ENCODE results near the gene HHAT.

HHAT gene

GRCh38 chr1:210313921-210314320 is 14.8 kb upstream of the HHAT start:
- no CpG with 5 or more reads among the region's 1 CpG for WGBS, 2 donors (ENCODE audit: extremely low coverage in 2 of 2, insufficient read length in 2 of 2, insufficient replicate concordance in 1 of 2)
- H2BK120ac ChIP-seq (ENCODE audit: low read depth, low read length): no peak overlapping the region

GRCh38 chr1:210315529-210315928 is 13.2 kb upstream of the HHAT start:
- no peak overlapping the region for H4K91ac ChIP-seq (ENCODE audit: low read depth, low read length, poor library complexity)
- WGBS, 2 donors (ENCODE audit: extremely low coverage in 2 of 2, insufficient read length in 2 of 2, insufficient replicate concordance in 1 of 2): no CpG with 5 or more reads among the region's 6 CpGs
- H3K9ac ChIP-seq (ENCODE audit: low read depth, low read length, poor library complexity): no peak overlapping the region
- no peak overlapping the region for H2BK15ac ChIP-seq (ENCODE audit: low read length)
- H4K8ac ChIP-seq (ENCODE audit: low read depth, low read length): no peak overlapping the region
- no peaks in the 10 kb centered on the region for H3K27me3 ChIP-seq (ENCODE audit: control insufficient read depth in 3 of 3, insufficient read depth in 3 of 3, low read depth in 1 of 3, low read length in 3 of 3)
- H2AFZ ChIP-seq (ENCODE audit: low read length): no peak overlapping the region
- H3K14ac ChIP-seq (ENCODE audit: low read length): no peak overlapping the region
- peaks cover 0 to 3% of the 10 kb centered on the region in 2 donors for H3K4me1 ChIP-seq (ENCODE audit: control insufficient read depth in 2 of 2, insufficient read depth in 1 of 2, low read depth in 1 of 2, low read length in 2 of 2)
- H3K18ac ChIP-seq (ENCODE audit: low read length): no peak overlapping the region
- H2BK5ac ChIP-seq (ENCODE audit: low read length): no peak overlapping the region
- H3K36me3 ChIP-seq (replicated peaks in 1 of 2; ENCODE audit: control insufficient read depth in 2 of 2, insufficient read depth in 2 of 2, low read length in 2 of 2): no peaks in the 10 kb centered on the region
- H3K4ac ChIP-seq (ENCODE audit: low read length): no peak overlapping the region
- no peak overlapping the region for H2BK120ac ChIP-seq (ENCODE audit: low read depth, low read length)
- H3K27ac ChIP-seq (replicated peaks; ENCODE audit: low read length): no peak overlapping the region
- H2BK12ac ChIP-seq (ENCODE audit: low read length): no peak overlapping the region
- no peaks in the 10 kb centered on the region for H3K9me3 ChIP-seq (replicated peaks in 1 of 2; ENCODE audit: control insufficient read depth in 2 of 2, insufficient read depth in 1 of 2, low read depth in 1 of 2, low read length in 2 of 2)
- H3K4me2 ChIP-seq (ENCODE audit: insufficient read depth, low read length, poor library complexity, severe bottlenecking): no peak overlapping the region
- DNase-seq (ENCODE audit: low spot score): no peak
- H3K23ac ChIP-seq (ENCODE audit: low read depth, low read length, poor library complexity): no peak overlapping the region
- H3K79me1 ChIP-seq (ENCODE audit: low read depth, low read length): no peaks in the 10 kb centered on the region
- H3K4me3 ChIP-seq (ENCODE audit: low read length in 2 of 2): no peak overlapping the region
- no peak overlapping the region for H2AK5ac ChIP-seq (ENCODE audit: low read depth, low read length)

More at GRCh38 chr1:210313921-210314320, 14.8 kb upstream of the HHAT start:
- Histone ChIP-seq H3K4ac (ENCODE audit: low read length) (no peak overlapping the region), H2BK12ac (ENCODE audit: low read length) (no peak overlapping the region), H3K9ac (ENCODE audit: low read depth, low read length, poor library complexity) (no peak overlapping the region), H3K14ac (ENCODE audit: low read length) (no peak overlapping the region), H2AFZ (ENCODE audit: low read length) (no peak overlapping the region), H2BK15ac (ENCODE audit: low read length) (no peak overlapping the region), H2AK5ac (ENCODE audit: low read depth, low read length) (no peak overlapping the region), H3K23ac (ENCODE audit: low read depth, low read length, poor library complexity) (no peak overlapping the region), H3K4me2 (ENCODE audit: insufficient read depth, low read length, poor library complexity, severe bottlenecking) (no peak overlapping the region), H4K91ac (ENCODE audit: low read depth, low read length, poor library complexity) (no peak overlapping the region), H3K36me3 (replicated peaks in 1 of 2; ENCODE audit: control insufficient read depth in 2 of 2, insufficient read depth in 2 of 2, low read length in 2 of 2) (no peaks in the 10 kb centered on the region), H2BK5ac (ENCODE audit: low read length) (no peak overlapping the region), H3K9me3 (replicated peaks in 1 of 2; ENCODE audit: control insufficient read depth in 2 of 2, insufficient read depth in 1 of 2, low read depth in 1 of 2, low read length in 2 of 2) (no peaks in the 10 kb centered on the region), H4K8ac (ENCODE audit: low read depth, low read length) (no peak overlapping the region), H3K27ac (replicated peaks; ENCODE audit: low read length) (no peak overlapping the region), H3K18ac (ENCODE audit: low read length) (no peak overlapping the region), H3K79me1 (ENCODE audit: low read depth, low read length) (no peaks in the 10 kb centered on the region), H3K4me1 (ENCODE audit: control insufficient read depth in 2 of 2, insufficient read depth in 1 of 2, low read depth in 1 of 2, low read length in 2 of 2) (peaks cover 0 to 3% of the 10 kb centered on the region in 2 donors), H3K27me3 (ENCODE audit: control insufficient read depth in 3 of 3, insufficient read depth in 3 of 3, low read depth in 1 of 3, low read length in 3 of 3) (no peaks in the 10 kb centered on the region), H3K4me3 (ENCODE audit: low read length in 2 of 2) (no peak overlapping the region)
- no peak for DNase-seq (ENCODE audit: low spot score)

- Histone ChIP-seq H3K27ac (replicated peaks; ENCODE audit: low read length) (no peak overlapping the region), H3K14ac (ENCODE audit: low read length) (no peak overlapping the region), H2AK5ac (ENCODE audit: low read depth, low read length) (no peak overlapping the region), H3K79me1 (ENCODE audit: low read depth, low read length) (no peaks in the 10 kb centered on the region), H2BK120ac (ENCODE audit: low read depth, low read length) (no peak overlapping the region), H3K18ac (ENCODE audit: low read length) (no peak overlapping the region), H2AFZ (ENCODE audit: low read length) (peak overlapping the region; percentile 5), H2BK15ac (ENCODE audit: low read length) (no peak overlapping the region), H3K4me1 (ENCODE audit: control insufficient read depth in 2 of 2, insufficient read depth in 1 of 2, low read depth in 1 of 2, low read length in 2 of 2) (peaks cover 0 to 5% of the 10 kb centered on the region in 2 donors), H3K9me3 (replicated peaks in 1 of 2; ENCODE audit: control insufficient read depth in 2 of 2, insufficient read depth in 1 of 2, low read depth in 1 of 2, low read length in 2 of 2) (peaks cover 3 to 7% of the 10 kb centered on the region in 2 donors), H3K4ac (ENCODE audit: low read length) (no peak overlapping the region), H3K4me3 (ENCODE audit: low read length in 2 of 2) (no peak overlapping the region), H3K23ac (ENCODE audit: low read depth, low read length, poor library complexity) (no peak overlapping the region), H3K27me3 (ENCODE audit: control insufficient read depth in 3 of 3, insufficient read depth in 3 of 3, low read depth in 1 of 3, low read length in 3 of 3) (no peaks in the 10 kb centered on the region), H2BK5ac (ENCODE audit: low read length) (no peak overlapping the region), H3K36me3 (replicated peaks in 1 of 2; ENCODE audit: control insufficient read depth in 2 of 2, insufficient read depth in 2 of 2, low read length in 2 of 2) (no peaks in the 10 kb centered on the region), H3K9ac (ENCODE audit: low read depth, low read length, poor library complexity) (no peak overlapping the region), H2BK12ac (ENCODE audit: low read length) (no peak overlapping the region), H3K4me2 (ENCODE audit: insufficient read depth, low read length, poor library complexity, severe bottlenecking) (no peak overlapping the region), H4K8ac (ENCODE audit: low read depth, low read length) (no peak overlapping the region), H4K91ac (ENCODE audit: low read depth, low read length, poor library complexity) (no peak overlapping the region)
- WGBS, 2 donors (ENCODE audit: extremely low coverage in 2 of 2, insufficient read length in 2 of 2, insufficient replicate concordance in 1 of 2): no CpG with 5 or more reads among the region's 3 CpGs
- no peak for DNase-seq (ENCODE audit: low spot score)
These were observed 7.6 kb upstream of the HHAT start for GRCh38 chr1:210321131-210321530.

DNA sequence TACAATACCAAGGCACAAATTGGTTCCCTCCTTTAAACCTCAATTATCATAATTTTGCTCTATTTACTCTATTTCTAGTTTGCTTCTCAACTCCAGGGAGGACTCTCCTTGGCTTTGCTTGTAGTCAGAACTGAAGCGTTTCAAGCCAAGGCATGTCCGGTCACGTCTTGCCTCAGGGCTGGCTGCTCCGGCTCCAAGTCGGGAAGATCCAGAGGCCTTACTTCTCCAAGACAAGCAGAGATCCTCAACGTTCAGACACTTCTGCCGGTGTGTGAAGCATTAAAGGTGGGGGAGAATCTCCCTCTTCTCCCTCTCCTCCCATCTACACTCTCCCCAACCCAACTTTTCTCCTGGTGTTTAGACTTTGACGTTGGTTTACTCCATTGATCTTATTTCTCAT is 7.2 kb upstream of the HHAT start:
- no peak for DNase-seq (ENCODE audit: low spot score)
- no peak overlapping the region for H3K4ac ChIP-seq (ENCODE audit: low read length)
- no peak overlapping the region for H3K18ac ChIP-seq (ENCODE audit: low read length)
- no CpG with 5 or more reads among the region's 8 CpGs for WGBS, 2 donors (ENCODE audit: extremely low coverage in 2 of 2, insufficient read length in 2 of 2, insufficient replicate concordance in 1 of 2)
- no peak overlapping the region for H2BK15ac ChIP-seq (ENCODE audit: low read length)
- no peak overlapping the region for H3K9ac ChIP-seq (ENCODE audit: low read depth, low read length, poor library complexity)
- H3K27ac ChIP-seq (replicated peaks; ENCODE audit: low read length): no peak overlapping the region
- H2BK12ac ChIP-seq (ENCODE audit: low read length): no peak overlapping the region
- H2AK5ac ChIP-seq (ENCODE audit: low read depth, low read length): no peak overlapping the region
- no peak overlapping the region for H3K23ac ChIP-seq (ENCODE audit: low read depth, low read length, poor library complexity)
- H3K14ac ChIP-seq (ENCODE audit: low read length): no peak overlapping the region
- H4K8ac ChIP-seq (ENCODE audit: low read depth, low read length): no peak overlapping the region
- H3K4me1 ChIP-seq (ENCODE audit: control insufficient read depth in 2 of 2, insufficient read depth in 1 of 2, low read depth in 1 of 2, low read length in 2 of 2): peaks cover 0 to 5% of the 10 kb centered on the region in 2 donors
- peaks cover 3 to 7% of the 10 kb centered on the region in 2 donors for H3K9me3 ChIP-seq (replicated peaks in 1 of 2; ENCODE audit: control insufficient read depth in 2 of 2, insufficient read depth in 1 of 2, low read depth in 1 of 2, low read length in 2 of 2)
- H2AFZ ChIP-seq (ENCODE audit: low read length): peak overlapping the region; percentile 40
- no peaks in the 10 kb centered on the region for H3K36me3 ChIP-seq (replicated peaks in 1 of 2; ENCODE audit: control insufficient read depth in 2 of 2, insufficient read depth in 2 of 2, low read length in 2 of 2)
- H3K79me1 ChIP-seq (ENCODE audit: low read depth, low read length): no peaks in the 10 kb centered on the region
- H3K4me3 ChIP-seq (ENCODE audit: low read length in 2 of 2): no peak overlapping the region
- no peak overlapping the region for H3K4me2 ChIP-seq (ENCODE audit: insufficient read depth, low read length, poor library complexity, severe bottlenecking)
- no peaks in the 10 kb centered on the region for H3K27me3 ChIP-seq (ENCODE audit: control insufficient read depth in 3 of 3, insufficient read depth in 3 of 3, low read depth in 1 of 3, low read length in 3 of 3)
- H2BK120ac ChIP-seq (ENCODE audit: low read depth, low read length): no peak overlapping the region
- no peak overlapping the region for H4K91ac ChIP-seq (ENCODE audit: low read depth, low read length, poor library complexity)
- H2BK5ac ChIP-seq (ENCODE audit: low read length): no peak overlapping the region
